Transverse colon (tissue), 4 donors: Measurements from ENCODE around the gene RARB.

ENCODE experiments used
- CTCF ChIP-seq, 5 experiments: fragments of 200-600 bp in 3 of 5; fragments of 450-650 bp in 2 of 5; sonication (generic) in 3 of 5; IDR thresholded peaks; 1 replicate in 2 of 5; 2 replicates in 3 of 5; pipeline ENCODE4 v1.5.1; 2016 to 2017; ENCODE audit warnings: antibody characterized with exemption in 5 of 5, inconsistent platforms in 3 of 5, mild to moderate bottlenecking in 2 of 5, moderate library complexity in 1 of 5
- POLR2A ChIP-seq: fragments of 450-650 bp; IDR thresholded peaks from one replicate; pipeline ENCODE4 v1.6.1; 2016; ENCODE audit warnings: antibody characterized with exemption, mild to moderate bottlenecking, moderate library complexity
- POLR2AphosphoS5 ChIP-seq, 3 donors: sonication (generic); formaldehyde crosslinking; IDR thresholded peaks; one replicate each; pipeline ENCODE4 v1.6.1; 2016; ENCODE audit warnings: antibody characterized with exemption in 3 of 3

DNA sequence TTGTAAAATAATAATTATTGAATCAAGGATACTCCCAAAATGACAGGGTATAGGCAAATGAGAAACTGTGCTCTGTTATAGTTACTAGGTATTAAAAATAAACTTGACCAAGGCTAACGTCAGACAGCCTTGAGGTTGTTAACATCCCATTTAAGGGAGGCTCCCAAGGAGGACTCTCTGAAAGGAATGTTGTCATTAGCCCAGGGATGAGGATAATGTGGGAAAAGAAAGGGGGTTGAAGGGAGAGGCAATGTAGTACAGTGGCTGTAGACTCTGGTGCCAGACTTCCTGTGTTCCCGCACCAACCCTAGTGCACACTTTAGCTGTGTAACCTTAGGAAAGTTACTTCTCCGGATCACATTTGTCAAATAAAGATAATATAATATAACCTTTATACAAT, 47.0 kb upstream of the RARB start:
- no peak for TF ChIP-seq CTCF (IDR thresholded peaks at IDR 0.05)
- no peak for TF ChIP-seq POLR2AphosphoS5 (IDR thresholded peaks at IDR 0.05)
- TF ChIP-seq POLR2A: no peak
